GM10266 (cell line): Measurements from ENCODE around the gene OR1F1.
"Not testable (repeated sequence)": the region's sequence is repeated elsewhere in the genome, so short reads cannot be mapped to it uniquely, and the experiment has no call there.

ENCODE experiments used
- DNase-seq: peaks from one replicate; pipeline ENCODE4 v3.0.0; 2012; ENCODE audit errors: extremely low spot score
- CTCF ChIP-seq: IDR thresholded peaks from 2 replicates; pipeline ENCODE4 v1.5.1; 2012; ENCODE audit warnings: mild to moderate bottlenecking, low read depth; ENCODE audit not compliant: control insufficient read depth, insufficient read depth; ENCODE audit errors: missing control alignments

Gene OR1F1

DNA sequence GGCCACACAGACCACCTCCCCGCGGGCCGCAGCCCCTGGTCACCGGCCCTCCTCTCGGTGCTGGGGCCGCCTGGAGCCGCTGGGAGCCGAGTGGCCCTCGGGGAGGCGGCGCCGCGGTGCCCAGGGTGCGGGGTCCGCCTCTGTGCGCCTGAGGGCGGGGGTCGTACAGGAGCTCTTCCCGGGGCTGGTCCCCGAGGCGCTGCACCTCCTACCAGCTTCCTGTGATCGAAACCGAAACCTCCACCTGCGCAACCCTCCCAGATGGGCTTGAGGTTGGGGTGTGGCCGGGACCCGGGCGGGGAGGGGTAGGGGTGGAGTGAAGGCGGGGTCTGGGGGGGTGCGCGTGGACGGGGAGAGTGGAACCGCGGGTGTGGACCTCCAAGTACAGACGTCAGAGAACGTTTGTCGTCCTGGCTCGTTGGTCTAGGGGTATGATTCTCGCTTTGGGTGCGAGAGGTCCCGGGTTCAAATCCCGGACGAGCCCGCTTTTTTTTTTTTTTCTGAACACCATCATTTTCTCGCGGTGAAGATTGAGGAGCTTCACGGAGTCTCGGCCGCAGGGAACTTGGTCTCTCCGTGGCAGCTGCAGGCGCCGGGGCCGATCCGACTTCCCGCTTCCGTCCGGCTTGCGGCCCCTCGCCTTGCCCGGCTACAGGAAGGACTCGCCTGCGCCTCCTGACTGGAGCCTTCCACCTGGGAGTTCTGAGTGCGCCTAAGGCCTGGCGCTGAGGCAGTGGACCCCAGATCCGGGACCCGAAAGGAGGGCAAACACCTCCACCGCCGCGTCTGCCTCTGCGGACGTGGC, 29.3 kb upstream of the OR1F1 start:
- TF ChIP-seq CTCF, result no peak
- DNase-seq, result peak; percentile 94

- no peak for TF ChIP-seq CTCF
Observed at GRCh38 chr16:3161235-3162018, 26.6 kb upstream of the OR1F1 start.

DNA sequence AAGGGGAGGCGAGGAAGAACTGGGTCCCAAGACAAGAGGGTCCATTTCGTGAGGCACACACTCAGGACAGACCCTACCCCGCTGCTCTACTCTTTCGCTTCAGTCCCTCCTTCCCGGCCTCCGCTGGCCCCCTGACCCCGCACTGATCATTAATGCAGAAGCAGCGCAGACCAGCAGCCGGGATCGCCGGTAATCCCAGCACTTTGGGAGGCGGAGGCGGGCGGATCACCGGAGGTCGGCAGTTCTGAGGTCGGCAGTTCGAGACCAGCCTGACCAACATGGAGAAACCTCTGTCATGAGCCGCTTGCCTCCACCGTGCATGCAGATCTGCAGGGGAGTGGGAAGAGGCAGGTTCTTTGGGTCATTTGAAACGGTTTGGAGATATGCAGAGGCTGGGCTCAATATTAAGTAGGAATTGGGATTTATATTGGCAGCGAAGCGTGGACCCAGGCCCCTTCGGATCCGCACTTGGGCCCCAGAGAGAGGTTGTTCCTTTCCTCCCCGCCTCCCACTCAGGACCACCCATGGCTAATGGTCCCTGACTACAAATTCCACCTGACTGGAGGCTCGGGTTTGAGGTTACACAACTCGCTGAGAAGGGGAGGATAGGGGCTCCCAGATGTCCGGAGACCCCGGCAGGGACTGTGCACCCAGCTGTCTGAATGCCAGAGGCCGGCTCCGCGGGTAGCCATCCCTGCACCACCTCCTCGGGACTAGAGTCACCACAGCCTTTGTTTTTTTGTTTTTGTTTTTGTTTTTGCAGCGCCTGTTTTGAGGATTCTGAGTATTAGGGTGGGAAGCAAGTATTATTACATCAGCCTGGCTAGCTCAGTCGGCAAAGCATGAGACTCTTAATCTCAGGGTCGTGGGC, 23.6 kb upstream of the OR1F1 start:
- no peak for DNase-seq
- no peak for TF ChIP-seq CTCF

More at GRCh38 chr16:3161235-3162018, 26.6 kb upstream of the OR1F1 start:
- no peak for DNase-seq

- no peak for DNase-seq
- no peak for TF ChIP-seq CTCF
Observed at GRCh38 chr16:3165111-3165822, 22.7 kb upstream of the OR1F1 start.

DNA sequence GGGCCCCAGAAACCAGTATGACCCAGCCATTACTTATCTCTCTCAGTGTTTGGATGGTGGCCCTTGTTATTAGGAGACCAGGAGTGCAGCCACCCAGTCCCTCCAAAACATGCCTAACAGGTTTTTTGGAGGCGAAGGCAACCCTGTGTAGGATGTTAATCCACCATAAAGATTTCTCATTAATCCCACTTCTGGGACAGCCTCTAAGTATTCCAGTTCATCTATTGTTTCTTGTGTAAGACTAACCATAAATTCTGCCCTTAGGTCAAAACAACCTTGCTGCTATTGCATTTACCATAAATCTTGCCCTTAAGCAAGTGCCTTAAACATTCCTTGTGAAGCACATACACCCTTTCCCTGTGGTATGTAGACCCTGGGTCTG, 21.5 kb upstream of the OR1F1 start:
- no peak for TF ChIP-seq CTCF
- no peak for DNase-seq

- DNase-seq, result not testable (repeated sequence)
Observed at GRCh38 chr16:3168729-3169128, 19.3 kb upstream of the OR1F1 start.
